Naive thymus-derived CD4-positive, alpha-beta T cell (primary cell): Measurements from ENCODE around the gene IRF3. TPM values are rescaled to one million over a fixed set of nuclear protein-coding genes. Genes with fewer than 3 reads are reported as not detected.

ENCODE experiments used
- ATAC-seq: fragments of 150-1000 bp; cut with Tn5 transposase; 2 replicates; pipeline ENCODE4 v1.10.0; 2021; ENCODE audit warnings: mild to moderate bottlenecking, moderate library complexity
- CTCF ChIA-PET: fragments of 350-600 bp; sonication (Branson Sonifier 250); formaldehyde crosslinking; loops from one replicate; lab custom pipeline; 2021; ENCODE audit warnings: antibody characterized with exemption; lab: Charles Lee
- POLR2A ChIA-PET: fragments of 350-600 bp; sonication (Branson Sonifier 250); formaldehyde crosslinking; loops from one replicate; lab custom pipeline; 2021; ENCODE audit warnings: antibody characterized with exemption, inconsistent platforms; lab: Charles Lee
- DNase-seq, 9 donors: peaks; one replicate each; pipeline versions ENCODE4 v3.0.0 to v3.0.0-alpha.2; 2020 to 2022; ENCODE audit warnings: mixed read lengths in 1 of 9
- H3K27ac ChIP-seq: one replicate; pipeline ENCODE4 v1.7.0; 2013; ENCODE audit warnings: mild to moderate bottlenecking, low read depth, low read length, moderate library complexity
- H3K27me3 ChIP-seq, 2 donors: one replicate each; pipeline ENCODE4 v1.7.0; 2013; ENCODE audit warnings: low read length in 2 of 2, mild to moderate bottlenecking in 2 of 2, moderate library complexity in 2 of 2; ENCODE audit not compliant: control insufficient read depth in 2 of 2, insufficient read depth in 2 of 2
- H3K36me3 ChIP-seq, 3 experiments: 1 replicate in 2 of 3; 2 replicates in 1 of 3; pipeline ENCODE4 v1.7.0; 2013; ENCODE audit warnings: low read length in 3 of 3, mild to moderate bottlenecking in 3 of 3, moderate library complexity in 1 of 3; ENCODE audit not compliant: insufficient read depth in 3 of 3, control insufficient read depth in 2 of 3
- H3K4me1 ChIP-seq, 2 donors: one replicate each; pipeline ENCODE4 v1.7.0; 2013; ENCODE audit warnings: low read length in 2 of 2, mild to moderate bottlenecking in 2 of 2, moderate library complexity in 1 of 2; ENCODE audit not compliant: control insufficient read depth in 2 of 2, insufficient read depth in 2 of 2
- H3K4me3 ChIP-seq: 2 replicates; pipeline ENCODE4 v1.7.0; 2013; ENCODE audit warnings: mild to moderate bottlenecking, low read length
- H3K9me3 ChIP-seq, 3 experiments: 1 replicate in 2 of 3; 2 replicates in 1 of 3; pipeline ENCODE4 v1.7.0; 2013; ENCODE audit warnings: low read length in 3 of 3; ENCODE audit not compliant: control insufficient read depth in 2 of 3
- H3K27ac Mint-ChIP-seq, 9 donors: one replicate each; pipeline ENCODE4 v1.8.0; 2020 to 2022; ENCODE audit warnings: mixed read lengths in 9 of 9, mild to moderate bottlenecking in 8 of 9, moderate library complexity in 5 of 9, inconsistent platforms in 2 of 9
- H3K27me3 Mint-ChIP-seq, 5 donors: one replicate each; pipeline ENCODE4 v1.8.0; 2021 to 2022; ENCODE audit warnings: mixed read lengths in 5 of 5, mild to moderate bottlenecking in 1 of 5
- H3K36me3 Mint-ChIP-seq, 5 donors: one replicate each; pipeline ENCODE4 v1.8.0; 2020 to 2022; ENCODE audit warnings: mixed read lengths in 5 of 5, mild to moderate bottlenecking in 3 of 5, inconsistent platforms in 1 of 5
- H3K4me1 Mint-ChIP-seq, 7 donors: one replicate each; pipeline ENCODE4 v1.8.0; 2020 to 2022; ENCODE audit warnings: mixed read lengths in 7 of 7, mild to moderate bottlenecking in 3 of 7, inconsistent platforms in 1 of 7
- H3K4me3 Mint-ChIP-seq, 10 donors: one replicate each; pipeline ENCODE4 v1.8.0; 2020 to 2022; ENCODE audit warnings: mild to moderate bottlenecking in 10 of 10, mixed read lengths in 10 of 10, moderate library complexity in 6 of 10, inconsistent platforms in 2 of 10
- H3K9me3 Mint-ChIP-seq, 11 donors: one replicate each; pipeline ENCODE4 v1.8.0; 2020 to 2022; ENCODE audit warnings: mixed read lengths in 11 of 11, mild to moderate bottlenecking in 4 of 11, inconsistent platforms in 1 of 11, moderate library complexity in 1 of 11
- intact Hi-C, 2 donors: fragments of 100-400 bp; cut with micrococcal nuclease; formaldehyde crosslinking; loops; one replicate each; pipeline ENCODE4 v1.15.1; 2023
- polyA plus RNA-seq, 2 donors: library from polyadenylated mRNA; unstranded; fragments of 300-500 nt; fragmentation: Illumina TruSeq; gene quantifications; one replicate each; pipeline ENCODE4 v1.2.3, GENCODE V29; 2021
- total RNA-seq, 6 experiments: library from RNA in 5 of 6; stranded (reverse) in 5 of 6; gene quantifications; 1 replicate in 5 of 6; 2 replicates in 1 of 6; pipeline ENCODE4 v1.2.3 and lab custom pipeline; 2021 to 2026

The IRF3 gene
- total and polyA plus RNA-seq, 7 experiments from 2014 or later, result 55.5 to 346 (median 178) TPM

DNA sequence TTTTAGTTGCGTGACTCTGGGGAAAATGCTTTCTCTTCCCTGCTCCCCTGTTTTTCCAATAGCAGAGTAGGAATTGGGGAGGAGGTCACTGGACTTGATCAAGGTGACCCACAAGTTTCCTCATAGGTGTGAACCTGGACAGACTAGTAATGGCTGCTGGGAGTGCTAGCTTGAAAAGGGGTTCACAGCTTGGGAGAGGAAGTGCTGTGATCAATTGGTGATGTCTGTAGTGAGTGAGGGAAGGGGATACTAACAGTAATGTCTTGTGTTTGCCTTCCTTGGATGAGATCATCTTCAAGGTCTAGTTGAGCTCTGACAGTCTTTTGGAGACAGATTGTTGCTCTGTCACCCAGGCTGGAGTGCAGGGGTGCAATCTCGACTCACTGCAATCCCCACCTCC is 1.8 kb upstream of the IRF3 start:
- H3K4me1 Mint-ChIP-seq, result peaks cover 31 to 55% (median 44%) of the 10 kb centered on the region in 7 donors
- peaks cover 21% of the 10 kb centered on the region in 2 donors for H3K4me1 ChIP-seq
- no peaks in the 10 kb centered on the region for H3K9me3 ChIP-seq
- intact Hi-C loops, result no loop called here
- no peak for DNase-seq
- no peaks in the 10 kb centered on the region for H3K27me3 ChIP-seq
- H3K36me3 ChIP-seq, result peaks cover 0 to 29% (median 1%) of the 10 kb centered on the region in 3 experiments
- peaks cover 0 to 2% (median 0%) of the 10 kb centered on the region in 5 donors for H3K27me3 Mint-ChIP-seq
- POLR2A ChIA-PET, result interaction anchor here (1.3 to 14.1 kb wide), 4 partner anchors 9 to 179 kb away, joined by 3 to 187 read pairs (median 48); partner anchors contain the start of genes NOSIP, PRMT1, RRAS and SCAF1
- peaks cover 4 to 20% (median 4%) of the 10 kb centered on the region in 5 donors for H3K36me3 Mint-ChIP-seq
- CTCF ChIA-PET, result interaction anchor here (0.9 kb wide), 1 partner anchor 9 kb away, joined by 3 read pairs; no protein-coding TSS in a partner anchor
- peak overlapping the region in 9 of 10 donors; percentile 61 to 100 (median 99) for H3K4me3 Mint-ChIP-seq
- ATAC-seq, result no peak
- no peak overlapping the region for H3K27ac ChIP-seq
- H3K9me3 Mint-ChIP-seq, result peaks cover 0 to 4% (median 0%) of the 10 kb centered on the region in 11 donors
- no peak overlapping the region for H3K4me3 ChIP-seq
- H3K27ac Mint-ChIP-seq, result peak overlapping the region in 6 of 9 donors; percentile 25 to 96 (median 70)

DNA sequence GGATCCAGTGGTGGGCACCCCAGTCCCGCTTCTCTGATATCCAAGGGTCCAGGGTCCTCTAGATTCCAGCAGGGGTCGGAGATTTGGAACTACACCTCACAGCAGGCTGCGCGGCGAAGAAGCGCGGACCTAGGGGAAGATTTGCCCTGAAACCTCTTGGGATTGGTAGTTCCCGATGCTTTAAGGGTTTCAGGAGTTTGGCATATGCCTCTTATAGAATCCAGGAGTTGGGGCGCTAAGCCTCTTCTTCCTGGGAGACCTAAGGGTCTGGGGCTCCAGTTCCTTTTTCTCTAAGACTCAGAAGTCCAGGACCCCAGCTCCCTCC is 425 bp upstream of the IRF3 start:
- DNase-seq (no peak), ATAC-seq (peak; percentile 2)
- Mint-ChIP-seq H3K4me1 (peaks cover 24 to 47% (median 39%) of the 10 kb centered on the region in 7 donors), H3K27me3 (peaks cover 0 to 2% (median 0%) of the 10 kb centered on the region in 5 donors), H3K4me3 (peak overlapping the region; percentile 97 to 100 (median 99)), H3K27ac (peak overlapping the region; percentile 96 to 99 (median 97)), H3K36me3 (peaks cover 4 to 18% (median 4%) of the 10 kb centered on the region in 5 donors), H3K9me3 (peaks cover 0 to 4% (median 0%) of the 10 kb centered on the region in 11 donors)
- intact Hi-C loops, result no loop called here
- ChIA-PET CTCF (interaction anchor here (0.6 to 2.2 kb wide), 2 partner anchors 26 to 139 kb away, joined by 3 to 8 read pairs; partner anchors contain the start of gene RRAS), POLR2A (interaction anchor here (0.7 to 14.1 kb wide), 10 partner anchors 10 to 185 kb away, joined by 3 to 187 read pairs (median 10); partner anchors contain the start of genes NOSIP, PRMT1, PRR12 and RPS11)
- peaks cover 23% of the 10 kb centered on the region in 2 donors for H3K4me1 ChIP-seq
- H3K4me3 ChIP-seq, result peak overlapping the region; percentile 95
- H3K9me3 ChIP-seq, result no peaks in the 10 kb centered on the region
- peak overlapping the region; percentile 80 for H3K27ac ChIP-seq
- no peaks in the 10 kb centered on the region for H3K27me3 ChIP-seq
- H3K36me3 ChIP-seq, result peaks cover 0 to 43% (median 13%) of the 10 kb centered on the region in 3 experiments

DNA sequence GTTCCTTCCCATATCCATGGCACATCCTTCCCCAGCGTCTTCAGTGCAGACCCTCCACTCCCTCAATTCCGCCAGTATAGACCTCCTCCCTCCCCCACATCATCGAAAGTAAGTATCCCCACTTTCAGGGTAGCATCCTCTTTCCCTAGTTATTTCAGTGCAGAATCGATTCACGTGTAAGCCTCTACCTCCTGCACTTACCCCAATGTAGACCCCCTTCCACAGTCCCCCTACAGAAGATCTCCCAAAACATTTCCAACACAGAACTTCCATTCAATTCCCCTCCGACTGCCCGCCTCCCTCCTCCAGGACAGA is 664 bp downstream of the IRF3 start:
- Mint-ChIP-seq H3K4me1 (peaks cover 24 to 51% (median 44%) of the 10 kb centered on the region in 7 donors), H3K9me3 (peaks cover 0 to 4% (median 0%) of the 10 kb centered on the region in 11 donors), H3K27me3 (peaks cover 0 to 2% (median 0%) of the 10 kb centered on the region in 5 donors), H3K4me3 (peak overlapping the region; percentile 97 to 100 (median 99)), H3K27ac (peak overlapping the region; percentile 96 to 99 (median 97)), H3K36me3 (peaks cover 4 to 20% (median 4%) of the 10 kb centered on the region in 5 donors)
- DNase-seq (no peak), ATAC-seq (no peak)
- Histone ChIP-seq H3K27ac (peak overlapping the region; percentile 80), H3K4me1 (peaks cover 23% of the 10 kb centered on the region in 2 donors), H3K27me3 (no peaks in the 10 kb centered on the region), H3K36me3 (peaks cover 0 to 47% (median 14%) of the 10 kb centered on the region in 3 experiments), H3K4me3 (peak overlapping the region; percentile 95), H3K9me3 (no peaks in the 10 kb centered on the region)
- intact Hi-C loops, result loop anchor here (1.0 to 2.0 kb wide), 9 partner anchors 11 to 546 kb away; partner anchors contain the start of genes AKT1S1 (in 1 of the 2), ALDH16A1 (in 1 of the 2), C19orf73 (in 1 of the 2) and NOSIP (in 1 of the 2)
- POLR2A ChIA-PET, result interaction anchor here (0.8 to 14.1 kb wide), 13 partner anchors 10 to 213 kb away, joined by 3 to 187 read pairs (median 9); partner anchors contain the start of genes AKT1S1, NOSIP, PIH1D1 and PRMT1
- CTCF ChIA-PET, result interaction anchor here (1.3 to 2.2 kb wide), 2 partner anchors 25 to 119 kb away, joined by 3 to 8 read pairs; partner anchors contain the start of gene RRAS

DNA sequence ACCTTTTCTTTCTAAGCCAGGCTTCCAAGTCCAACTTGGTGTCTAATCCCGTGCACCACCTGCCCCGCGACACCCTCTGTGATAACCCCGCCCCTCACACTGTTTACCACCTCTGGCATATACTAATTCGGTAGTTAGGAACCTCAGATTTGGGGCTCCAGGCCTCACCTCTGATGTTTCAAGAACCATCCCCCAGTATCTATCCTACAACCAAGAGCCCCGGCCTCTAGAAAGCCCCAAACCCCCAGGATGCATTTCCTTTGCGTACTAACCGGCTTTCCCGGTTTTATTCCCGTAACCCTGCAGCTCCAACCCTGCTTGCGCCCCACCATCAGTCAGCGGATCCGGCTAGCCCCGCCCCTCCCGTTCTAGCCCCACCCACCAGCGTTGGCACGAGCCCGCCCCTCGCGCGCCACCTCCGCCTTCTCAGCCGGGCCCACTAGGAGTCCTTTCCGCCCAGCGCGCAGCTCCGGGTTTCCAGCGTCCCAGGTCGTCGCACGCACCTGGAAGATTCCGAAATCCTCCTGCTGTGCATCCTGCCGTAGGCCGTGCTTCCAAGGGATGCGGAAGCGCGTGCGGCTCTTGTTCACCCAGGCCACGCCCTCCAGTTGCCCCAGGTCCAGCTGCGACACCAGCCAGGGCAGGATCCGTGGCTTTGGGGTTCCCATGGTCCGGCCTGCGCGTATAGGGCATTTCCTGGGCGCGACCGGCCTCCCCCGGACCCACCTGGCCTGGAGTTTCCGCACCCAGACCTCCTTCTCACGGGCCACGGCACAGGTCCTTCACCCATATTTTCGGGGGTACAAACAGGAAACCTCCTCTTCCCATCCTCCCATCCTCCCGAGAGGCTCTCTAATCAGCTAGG is 1.3 kb downstream of the IRF3 start:
- intact Hi-C loops, result loop anchor here (1.0 to 2.0 kb wide), 10 partner anchors 12 to 546 kb away; partner anchors contain the start of genes AKT1S1 (in 1 of the 2), ALDH16A1 (in 1 of the 2), C19orf73 (in 1 of the 2) and NOSIP (in 1 of the 2)
- POLR2A ChIA-PET, result interaction anchor here (0.7 to 14.1 kb wide), 19 partner anchors 9 to 671 kb away, joined by 3 to 187 read pairs (median 5); partner anchors contain the start of genes AKT1S1, FUZ, GYS1 and NOSIP
- Histone ChIP-seq H3K4me3 (peak overlapping the region; percentile 95), H3K27me3 (no peaks in the 10 kb centered on the region), H3K4me1 (peaks cover 23% of the 10 kb centered on the region in 2 donors), H3K27ac (peak overlapping the region; percentile 80), H3K9me3 (no peaks in the 10 kb centered on the region), H3K36me3 (peaks cover 0 to 48% (median 15%) of the 10 kb centered on the region in 3 experiments)
- Mint-ChIP-seq H3K4me3 (peak overlapping the region; percentile 97 to 100 (median 99)), H3K27ac (peak overlapping the region; percentile 96 to 99 (median 97)), H3K36me3 (peaks cover 0 to 17% (median 4%) of the 10 kb centered on the region in 5 donors), H3K9me3 (peaks cover 0 to 4% (median 0%) of the 10 kb centered on the region in 11 donors), H3K27me3 (peaks cover 0 to 2% (median 0%) of the 10 kb centered on the region in 5 donors), H3K4me1 (peaks cover 24 to 53% (median 42%) of the 10 kb centered on the region in 7 donors)
- CTCF ChIA-PET, result interaction anchor here (0.7 to 2.2 kb wide), 5 partner anchors 7 to 118 kb away, joined by 3 to 8 read pairs (median 3); partner anchors contain the start of gene RRAS
- DNase-seq (peak; percentile 77 to 89 (median 88)), ATAC-seq (peak; percentile 82)

DNA sequence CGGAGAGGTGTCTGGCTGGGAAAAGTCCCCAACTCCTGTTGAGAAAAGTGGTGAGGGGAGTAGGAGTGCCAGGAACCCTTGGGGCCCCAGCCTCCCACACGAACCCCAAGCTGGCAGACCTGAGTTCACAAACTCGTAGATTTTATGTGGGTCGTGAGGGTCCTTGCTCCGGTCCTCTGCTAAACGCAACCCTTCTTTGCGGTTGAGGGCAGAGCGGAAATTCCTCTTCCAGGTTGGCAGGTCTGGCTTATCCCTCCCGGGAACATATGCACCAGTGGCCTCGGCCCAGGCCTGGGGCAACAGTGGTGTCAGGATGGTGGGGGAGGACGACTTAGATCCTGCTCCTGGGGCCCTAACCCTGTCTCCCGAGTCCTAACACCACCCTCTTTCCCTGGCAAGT is 2.4 kb downstream of the IRF3 start:
- Histone ChIP-seq H3K27ac (peak overlapping the region; percentile 80), H3K27me3 (no peaks in the 10 kb centered on the region), H3K4me1 (peaks cover 23% of the 10 kb centered on the region in 2 donors), H3K4me3 (peak overlapping the region; percentile 95), H3K9me3 (no peaks in the 10 kb centered on the region), H3K36me3 (peaks cover 0 to 59% (median 19%) of the 10 kb centered on the region in 3 experiments)
- ChIA-PET POLR2A (interaction anchor here (0.7 to 14.1 kb wide), 11 partner anchors 8 to 670 kb away, joined by 3 to 187 read pairs (median 9); partner anchors contain the start of genes GYS1, PRMT1, PRR12 and RPS11), CTCF (interaction anchor here (0.6 to 1.2 kb wide), 4 partner anchors 9 to 204 kb away, joined by 3 to 4 read pairs (median 4); partner anchors contain the start of gene PNKP)
- intact Hi-C loops, result no loop called here
- Mint-ChIP-seq H3K4me1 (peaks cover 24 to 53% (median 42%) of the 10 kb centered on the region in 7 donors), H3K27me3 (peaks cover 0 to 2% (median 0%) of the 10 kb centered on the region in 5 donors), H3K36me3 (peaks cover 0 to 17% (median 0%) of the 10 kb centered on the region in 5 donors), H3K9me3 (peaks cover 0 to 4% (median 0%) of the 10 kb centered on the region in 11 donors), H3K27ac (peak overlapping the region; percentile 96 to 99 (median 97)), H3K4me3 (peak overlapping the region in 9 of 10 donors; percentile 82 to 100 (median 99))
- ATAC-seq (no peak), DNase-seq (no peak)
